Ovary (tissue), 3 donors: ENCODE data around the gene LMTK2.

Experiments
- EP300 ChIP-seq: sonication (generic); formaldehyde crosslinking; IDR thresholded peaks from one replicate; pipeline ENCODE4 v1.6.1; 2017; ENCODE audit warnings: antibody characterized with exemption
- POLR2A ChIP-seq: fragments of 450-650 bp; IDR thresholded peaks from one replicate; pipeline ENCODE4 v1.6.1; 2017; ENCODE audit warnings: antibody characterized with exemption, mild to moderate bottlenecking, moderate library complexity
- TF ChIP-seq, protein P1 (sequence below), 3 donors: fragments of 450-650 bp in 2 of 3; fragments of 200-600 bp in 1 of 3; IDR thresholded peaks; one replicate each; pipeline versions ENCODE4 v1.5.1 to v1.8.0; 2016 to 2022; ENCODE audit warnings: antibody characterized with exemption in 3 of 3, mild to moderate bottlenecking in 1 of 3
- donor health status: DM: no; HTN: no; CAD: no.

DNA sequence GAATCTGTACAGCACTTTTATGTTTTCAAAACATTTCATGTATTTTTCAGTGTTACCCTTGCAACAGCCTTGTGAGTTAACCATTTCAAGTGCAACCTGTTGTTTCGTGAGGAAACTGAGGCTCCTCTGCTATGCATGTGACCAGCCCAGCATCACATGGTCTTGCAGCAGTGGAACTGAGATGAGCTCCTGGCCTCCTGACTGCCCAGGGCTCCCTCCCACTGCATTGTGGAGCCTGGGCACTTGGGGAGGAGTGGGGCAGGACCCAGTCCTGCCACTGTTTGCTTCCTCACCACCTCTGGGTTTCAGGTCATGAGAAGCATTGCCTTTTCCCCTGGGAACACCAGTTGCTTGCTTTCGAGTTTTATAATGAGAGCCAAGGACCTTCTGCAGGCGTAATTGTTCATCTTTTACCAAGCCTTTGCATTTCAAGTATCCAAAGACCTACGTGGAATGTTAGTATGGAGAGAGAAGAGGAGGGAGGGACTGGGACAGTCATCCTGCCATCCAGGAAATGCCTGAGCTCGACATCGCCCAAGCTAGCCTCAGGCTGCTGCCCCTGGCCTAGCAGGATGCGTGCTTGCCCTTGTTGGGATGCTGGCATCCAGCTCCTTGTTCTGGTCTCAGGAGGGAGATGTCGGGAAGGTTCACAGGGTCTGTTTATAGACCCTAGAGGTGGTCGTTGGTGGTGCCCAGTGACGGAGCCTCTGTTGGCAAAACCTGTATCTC, 72.3 kb downstream of the LMTK2 start:
- TF ChIP-seq, protein P1, sequence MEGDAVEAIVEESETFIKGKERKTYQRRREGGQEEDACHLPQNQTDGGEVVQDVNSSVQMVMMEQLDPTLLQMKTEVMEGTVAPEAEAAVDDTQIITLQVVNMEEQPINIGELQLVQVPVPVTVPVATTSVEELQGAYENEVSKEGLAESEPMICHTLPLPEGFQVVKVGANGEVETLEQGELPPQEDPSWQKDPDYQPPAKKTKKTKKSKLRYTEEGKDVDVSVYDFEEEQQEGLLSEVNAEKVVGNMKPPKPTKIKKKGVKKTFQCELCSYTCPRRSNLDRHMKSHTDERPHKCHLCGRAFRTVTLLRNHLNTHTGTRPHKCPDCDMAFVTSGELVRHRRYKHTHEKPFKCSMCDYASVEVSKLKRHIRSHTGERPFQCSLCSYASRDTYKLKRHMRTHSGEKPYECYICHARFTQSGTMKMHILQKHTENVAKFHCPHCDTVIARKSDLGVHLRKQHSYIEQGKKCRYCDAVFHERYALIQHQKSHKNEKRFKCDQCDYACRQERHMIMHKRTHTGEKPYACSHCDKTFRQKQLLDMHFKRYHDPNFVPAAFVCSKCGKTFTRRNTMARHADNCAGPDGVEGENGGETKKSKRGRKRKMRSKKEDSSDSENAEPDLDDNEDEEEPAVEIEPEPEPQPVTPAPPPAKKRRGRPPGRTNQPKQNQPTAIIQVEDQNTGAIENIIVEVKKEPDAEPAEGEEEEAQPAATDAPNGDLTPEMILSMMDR (IDR thresholded peaks at IDR 0.05) = no peak
- TF ChIP-seq POLR2A (no peak), EP300 (no peak)
